Activated T-cell treated with anti-CD3 and anti-CD28 coated beads, Interleukin-2, amount 50 U/mL, for 72 hours (primary cell): Measurements from ENCODE around the gene PYROXD2. TPM values are rescaled to one million over a fixed set of nuclear protein-coding genes. Genes with fewer than 3 reads are reported as not detected.

Source experiments
- total RNA-seq, 2 donors: library from RNA; stranded (reverse); gene quantifications; one replicate each; pipeline ENCODE4 v1.2.3, GENCODE V29; 2022

Gene PYROXD2
- total RNA-seq, 2 donors from 2014 or later: 6.7 to 10.4 TPM

Other genes with a start within 250 kb of the PYROXD2 start
- not detected for gene LOXL4, start 147.0 kb downstream of the PYROXD2 start, total RNA-seq
- gene HPS1, start 31.8 kb upstream of the PYROXD2 start, total RNA-seq: 10 to 100 TPM; 58.5 to 62.1 TPM